ENCODE measurements around the gene PLS1.

- TF ChIP-seq CTCF (conservative IDR thresholded peaks at IDR 0.05; ENCODE audit: low read depth, low read length): no peak
- no peak for TF ChIP-seq EZH2phosphoT487 (IDR thresholded peaks at IDR 0.05; ENCODE audit: borderline replicate concordance, low read length)
Measured at GRCh38 chr3:142648950-142649349, 52.8 kb downstream of the PLS1 start.
